AG09309 (cell line): ENCODE results near the gene C6orf141.

ENCODE experiments used
- DNase-seq: peaks from one replicate; pipeline ENCODE4 v3.0.0-alpha.2; 2010; ENCODE audit warnings: low read depth
- H3K4me3 ChIP-seq: 2 replicates; pipeline ENCODE4 v1.5.1; 2011; ENCODE audit warnings: mild to moderate bottlenecking, low read depth, low read length, moderate library complexity; ENCODE audit not compliant: control insufficient read depth
- TF ChIP-seq, protein P1 (sequence below): IDR thresholded peaks from 2 replicates; pipeline ENCODE4 v1.5.1; 2011; ENCODE audit warnings: mild to moderate bottlenecking, low read depth, low read length, inconsistent platforms; ENCODE audit not compliant: insufficient read depth, control insufficient read depth; ENCODE audit errors: missing control alignments

The C6orf141 gene

DNA sequence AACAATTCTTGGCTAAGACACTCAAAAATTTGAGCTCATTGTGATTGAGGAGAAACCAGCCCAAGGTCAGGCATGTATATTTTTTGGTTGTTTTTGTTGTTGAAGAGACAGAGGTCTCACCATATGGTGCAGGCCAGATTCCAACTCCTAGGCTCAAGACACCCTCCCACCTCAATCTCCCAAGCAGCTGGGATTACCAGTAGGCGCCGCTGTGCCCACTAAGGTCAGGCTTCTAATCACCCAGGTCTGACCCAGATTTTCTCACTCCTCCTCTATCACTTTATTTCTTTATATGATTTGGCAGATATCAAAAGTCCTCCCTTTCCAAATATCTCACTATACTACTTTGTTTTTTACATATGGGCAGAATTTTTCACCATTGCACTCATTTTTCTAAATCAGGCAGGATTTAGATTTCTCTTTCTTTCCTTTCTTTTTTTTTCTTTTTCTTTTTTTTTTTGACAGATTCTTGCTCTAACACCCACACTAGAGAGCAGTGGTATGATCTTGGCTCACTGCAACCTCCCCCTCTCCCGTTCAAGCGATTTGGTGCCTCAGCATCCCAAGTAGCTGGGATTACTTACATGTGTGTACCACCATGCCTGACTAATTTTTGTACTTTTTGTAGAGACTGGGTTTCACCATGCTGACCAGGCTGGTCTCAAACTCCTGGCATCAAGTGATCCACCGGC is 1.7 kb upstream of the C6orf141 start:
- no peak for DNase-seq
- TF ChIP-seq, protein P1, sequence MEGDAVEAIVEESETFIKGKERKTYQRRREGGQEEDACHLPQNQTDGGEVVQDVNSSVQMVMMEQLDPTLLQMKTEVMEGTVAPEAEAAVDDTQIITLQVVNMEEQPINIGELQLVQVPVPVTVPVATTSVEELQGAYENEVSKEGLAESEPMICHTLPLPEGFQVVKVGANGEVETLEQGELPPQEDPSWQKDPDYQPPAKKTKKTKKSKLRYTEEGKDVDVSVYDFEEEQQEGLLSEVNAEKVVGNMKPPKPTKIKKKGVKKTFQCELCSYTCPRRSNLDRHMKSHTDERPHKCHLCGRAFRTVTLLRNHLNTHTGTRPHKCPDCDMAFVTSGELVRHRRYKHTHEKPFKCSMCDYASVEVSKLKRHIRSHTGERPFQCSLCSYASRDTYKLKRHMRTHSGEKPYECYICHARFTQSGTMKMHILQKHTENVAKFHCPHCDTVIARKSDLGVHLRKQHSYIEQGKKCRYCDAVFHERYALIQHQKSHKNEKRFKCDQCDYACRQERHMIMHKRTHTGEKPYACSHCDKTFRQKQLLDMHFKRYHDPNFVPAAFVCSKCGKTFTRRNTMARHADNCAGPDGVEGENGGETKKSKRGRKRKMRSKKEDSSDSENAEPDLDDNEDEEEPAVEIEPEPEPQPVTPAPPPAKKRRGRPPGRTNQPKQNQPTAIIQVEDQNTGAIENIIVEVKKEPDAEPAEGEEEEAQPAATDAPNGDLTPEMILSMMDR = no peak
- H3K4me3 ChIP-seq = no peak overlapping the region

DNA sequence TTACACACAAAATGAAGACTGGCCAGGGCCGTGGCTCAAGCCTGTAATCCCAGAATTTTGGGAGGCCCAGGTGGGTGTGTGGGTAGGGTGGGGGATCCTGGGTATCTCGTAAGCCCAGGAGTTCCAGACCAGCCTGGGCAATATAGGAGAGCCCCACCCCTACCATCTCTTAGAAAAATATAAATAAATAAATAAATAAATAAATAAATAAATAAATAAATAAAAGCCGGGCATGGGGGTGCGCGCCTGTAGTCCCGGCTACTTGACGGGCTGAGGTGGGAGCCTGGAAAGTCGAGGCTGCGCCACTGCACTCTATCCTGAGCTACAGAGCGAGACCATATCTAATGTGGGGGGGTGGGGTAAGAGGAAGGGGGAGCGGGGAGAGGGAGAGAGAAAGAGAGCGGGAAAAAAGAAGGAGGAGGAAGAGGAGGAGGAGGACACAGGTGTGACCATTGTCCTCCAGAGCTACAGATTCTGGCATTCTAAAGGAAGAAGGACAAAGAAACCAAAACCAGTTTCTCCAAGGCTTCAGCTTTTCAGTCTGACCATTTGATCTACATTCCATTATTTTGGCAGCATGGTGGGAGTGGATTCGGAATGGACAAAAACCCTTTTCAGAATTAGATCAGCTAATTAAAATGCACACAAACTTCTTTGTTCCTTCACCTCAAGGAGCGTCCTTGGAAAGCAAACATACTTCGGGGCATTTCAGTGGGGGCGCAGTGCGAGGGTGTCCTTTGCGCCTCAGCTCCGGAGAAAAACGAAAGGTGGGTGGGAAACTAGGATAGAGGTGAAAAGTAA is 577 bp upstream of the C6orf141 start:
- DNase-seq = no peak
- H3K4me3 ChIP-seq = peak overlapping the region; percentile 28
- TF ChIP-seq, protein P1 = no peak

DNA sequence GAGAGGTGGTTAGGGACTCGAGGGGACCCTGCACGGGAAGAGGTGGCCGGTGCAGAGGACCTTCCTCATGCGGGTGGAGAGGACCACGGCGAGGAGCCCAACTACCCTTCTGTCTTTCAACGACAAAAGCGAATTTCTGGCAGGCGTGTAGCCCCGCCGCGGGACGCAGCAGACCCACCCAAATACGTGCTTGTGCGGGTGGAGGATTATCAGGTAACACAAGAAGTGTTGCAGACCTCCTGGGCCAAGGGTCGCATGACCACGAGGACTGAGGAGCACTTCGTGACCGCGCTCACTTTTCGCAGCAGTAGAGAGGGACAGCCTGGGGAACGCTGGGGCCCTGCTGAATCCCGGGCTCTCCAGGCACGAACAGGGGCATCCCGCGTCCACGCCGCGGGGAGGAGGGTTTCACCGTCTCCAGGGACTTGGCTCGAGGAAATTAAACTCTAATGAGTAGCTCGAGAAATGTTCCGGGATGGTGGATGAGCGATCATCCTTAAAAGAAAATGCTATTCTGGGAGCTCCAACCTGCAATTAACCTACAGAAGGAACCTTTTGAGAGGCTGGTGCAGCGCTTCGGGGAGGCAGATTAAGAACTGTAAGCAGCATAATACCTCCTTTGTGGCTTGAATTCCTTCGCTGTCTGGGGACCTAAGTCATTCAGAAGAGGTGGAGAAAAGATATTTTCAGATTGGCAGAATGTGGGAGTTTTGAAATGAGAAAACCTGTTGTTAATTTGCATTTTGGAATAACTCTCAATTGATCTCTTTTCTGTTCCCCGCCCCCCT is 804 bp downstream of the C6orf141 start:
- H3K4me3 ChIP-seq = peak overlapping the region; percentile 28
- DNase-seq = no peak
- TF ChIP-seq, protein P1 = no peak

DNA sequence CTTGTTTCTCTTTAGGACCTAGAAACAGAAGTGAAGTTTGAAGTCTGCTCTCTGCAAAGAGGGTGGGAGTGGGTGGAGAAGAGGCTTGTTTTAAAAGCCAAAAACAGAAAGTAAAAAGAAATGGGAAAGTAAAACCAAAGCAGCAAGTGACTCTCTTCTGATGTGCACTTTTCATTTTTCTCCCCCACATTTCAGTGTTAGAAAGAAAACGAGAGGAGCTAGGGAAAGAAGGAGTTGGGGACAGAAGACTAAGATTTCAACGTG is 1.3 kb downstream of the C6orf141 start:
- DNase-seq = no peak
- no peak overlapping the region for H3K4me3 ChIP-seq
- TF ChIP-seq, protein P1 = no peak

DNA sequence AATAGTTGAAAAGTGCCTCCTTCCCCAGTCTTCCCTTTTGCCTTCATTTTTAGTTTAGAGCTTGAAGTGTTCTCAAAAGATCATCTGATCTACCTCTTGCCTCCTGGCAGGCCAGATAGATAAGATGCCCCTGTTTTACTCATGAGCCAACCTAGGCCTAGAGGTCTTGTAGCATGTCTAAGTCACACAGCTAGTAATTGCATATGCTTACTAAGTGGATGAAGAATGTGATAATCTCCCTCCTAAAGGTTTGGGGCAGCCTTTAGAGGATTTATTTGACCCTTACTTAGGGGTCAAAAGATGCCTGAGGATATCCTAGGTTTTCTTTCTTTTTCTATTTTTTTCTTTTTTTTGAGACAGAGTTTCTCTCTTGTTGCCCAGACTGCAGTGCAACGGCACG is 2.1 kb downstream of the C6orf141 start:
- DNase-seq = no peak
- H3K4me3 ChIP-seq = no peak overlapping the region
- TF ChIP-seq, protein P1 = no peak

DNA sequence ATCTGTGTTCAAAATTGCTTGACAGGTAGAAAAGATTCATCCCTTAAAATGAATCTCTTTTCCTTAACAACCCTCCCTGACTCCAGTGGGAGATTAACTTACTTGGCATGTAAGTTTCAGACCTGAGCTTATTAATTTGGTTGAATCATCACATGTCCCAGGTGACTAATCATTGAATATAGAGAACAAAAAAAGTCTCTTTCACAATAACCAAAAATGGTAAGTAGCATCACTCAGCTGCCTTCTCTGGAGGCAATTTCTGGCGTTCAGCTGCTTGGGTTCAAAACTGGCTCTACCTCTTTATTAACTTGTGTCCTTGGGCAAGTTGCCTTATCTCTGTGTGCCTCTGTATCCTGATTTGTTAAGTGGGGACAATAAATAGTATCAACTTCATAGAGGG is 2.9 kb downstream of the C6orf141 start:
- TF ChIP-seq, protein P1 = no peak
- DNase-seq = no peak
- no peak overlapping the region for H3K4me3 ChIP-seq
